Heart left ventricle (tissue), 16 donors: ENCODE measurements around the gene TYK2. TPM values are rescaled to one million over a fixed set of nuclear protein-coding genes. Genes with fewer than 3 reads are reported as not detected.
"Not testable (repeated sequence)": the region's sequence is repeated elsewhere in the genome, so short reads cannot be mapped to it uniquely, and the experiment has no call there.

Experiments
- ATAC-seq, 4 donors: fragments of 200-7000 bp; cut with Tn5 transposase; one replicate each; pipeline ENCODE4 v1.9.1; 2020 to 2022; ENCODE audit warnings: moderate library complexity in 4 of 4, mild to moderate bottlenecking in 3 of 4, moderate number of reproducible peaks in 1 of 4
- DNase-seq, 5 donors: peaks; one replicate each; pipeline ENCODE4 v3.0.0-alpha.2; 2020
- H3K27ac ChIP-seq, 12 donors: fragments of 200-600 bp; sonication (generic) in 4 of 12; one replicate each; pipeline versions ENCODE4 v1.5.0 to v1.8.0; 2016 to 2022; ENCODE audit warnings: mild to moderate bottlenecking in 2 of 12
- H3K27me3 ChIP-seq, 9 donors: fragments of 200-600 bp; sonication (generic) in 2 of 9; one replicate each; pipeline versions ENCODE4 v1.5.1 to v1.8.0; 2016 to 2022; ENCODE audit warnings: mild to moderate bottlenecking in 3 of 9
- H3K36me3 ChIP-seq, 9 donors: fragments of 200-600 bp; sonication (generic) in 2 of 9; one replicate each; pipeline versions ENCODE4 v1.5.0 to v1.8.0; 2018 to 2022; ENCODE audit warnings: mild to moderate bottlenecking in 2 of 9
- H3K4me1 ChIP-seq, 12 donors: fragments of 200-600 bp; sonication (generic) in 4 of 12; one replicate each; pipeline versions ENCODE4 v1.5.0 to v1.8.0; 2016 to 2022; ENCODE audit warnings: mild to moderate bottlenecking in 3 of 12
- H3K4me3 ChIP-seq, 12 donors: fragments of 200-600 bp; sonication (generic) in 4 of 12; one replicate each; pipeline versions ENCODE4 v1.5.0 to v1.8.0; 2017 to 2022; ENCODE audit warnings: mild to moderate bottlenecking in 9 of 12, moderate library complexity in 4 of 12
- H3K9me3 ChIP-seq, 12 donors: fragments of 200-600 bp; sonication (generic) in 4 of 12; one replicate each; pipeline versions ENCODE4 v1.5.0 to v1.8.0; 2016 to 2022; ENCODE audit warnings: mild to moderate bottlenecking in 1 of 12
- POLR2A ChIP-seq, 2 donors: fragments of 450-650 bp; IDR thresholded peaks; one replicate each; pipeline ENCODE4 v1.6.1; 2017; ENCODE audit warnings: antibody characterized with exemption in 2 of 2, mild to moderate bottlenecking in 2 of 2, moderate library complexity in 2 of 2
- WGBS, 4 donors: extraction: QIAGEN DNeasy Blood & Tissue Kit in 2 of 4; methylation state at CpG; one replicate each; pipeline versions ENCODE4 v1.1.5 to v1.1.7; 2013 to 2018; 5-methylcytosine and 5-hydroxymethylcytosine counted together
- intact Hi-C, 10 donors: fragments of 100-400 bp; cut with DNase I; formaldehyde crosslinking; loops; one replicate each; pipeline versions ENCODE4 v1.11.1 to v1.14.2; 2022
- polyA plus RNA-seq, 2 donors: library from polyadenylated mRNA; stranded (reverse); fragments of 200-250 nt; gene quantifications; one replicate each; pipeline ENCODE4 v1.2.3, GENCODE V29; 2013
- total RNA-seq, 9 donors: library from RNA; depleted of rRNA in 2 of 9; stranded (reverse); fragments of >200 nt in 2 of 9; fragmentation: NEBNext Ultra II Directional in 3 of 9; extraction: Animal tissue kit (Norgen Biotek cat#: 25700) in 3 of 9; gene quantifications; one replicate each; pipeline versions ENCODE4 v1.1.0 to v1.2.4, GENCODE V29; 2016 to 2023
- TF ChIP-seq, protein P1 (sequence below), 12 donors: fragments of 200-600 bp; sonication (generic) in 4 of 12; IDR thresholded peaks; one replicate each; pipeline versions ENCODE4 v1.5.0 to v1.8.0; 2018 to 2022; ENCODE audit warnings: antibody characterized with exemption in 12 of 12, mild to moderate bottlenecking in 5 of 12
- donor health status: ischemic (EF 13 %, LVEDD 7.1; RV severe dilation, severe dysfunction).
- donor health status: healthy with polysubstance abuse.
- donor health status: DM: no; HTN: yes; CAD: no.
- donor health status: DM: no; HTN: no; CAD: no.
- donor health status: ischemic (EF 25% LVEDD 6.9; RV normal size, moderate dysfunction).
- donor health status: ischemic (EF 25% LVEDD 5.7; RV mildly dilated, moderate dysfunction).
- donor health status: healthy.
- donor health status: DM: yes; HTN: yes; CAD: no.
- donor health status: ischemic (EF 35%, LVEDD 5.7; RV mildly dilated, moderate dysfunction).
- donor health status: nonischemic (EF 11% LVEDD 7.7; RV severe dilation, severe dysfunction).
- donor health status: DM: yes; HTN: yes; CAD: no.
- donor health status: PGD.
- donor health status: ischemic (EF 29% LVEDD 5.4; RV normal size, mild dysfunction).
- donor health status: nonischemic (EF 23%, LVEDD 6.1; RV moderate dilation, normal function).

The TYK2 gene
- total and polyA plus RNA-seq, 11 donors = 37.7 to 100 (median 59.4) TPM

DNA sequence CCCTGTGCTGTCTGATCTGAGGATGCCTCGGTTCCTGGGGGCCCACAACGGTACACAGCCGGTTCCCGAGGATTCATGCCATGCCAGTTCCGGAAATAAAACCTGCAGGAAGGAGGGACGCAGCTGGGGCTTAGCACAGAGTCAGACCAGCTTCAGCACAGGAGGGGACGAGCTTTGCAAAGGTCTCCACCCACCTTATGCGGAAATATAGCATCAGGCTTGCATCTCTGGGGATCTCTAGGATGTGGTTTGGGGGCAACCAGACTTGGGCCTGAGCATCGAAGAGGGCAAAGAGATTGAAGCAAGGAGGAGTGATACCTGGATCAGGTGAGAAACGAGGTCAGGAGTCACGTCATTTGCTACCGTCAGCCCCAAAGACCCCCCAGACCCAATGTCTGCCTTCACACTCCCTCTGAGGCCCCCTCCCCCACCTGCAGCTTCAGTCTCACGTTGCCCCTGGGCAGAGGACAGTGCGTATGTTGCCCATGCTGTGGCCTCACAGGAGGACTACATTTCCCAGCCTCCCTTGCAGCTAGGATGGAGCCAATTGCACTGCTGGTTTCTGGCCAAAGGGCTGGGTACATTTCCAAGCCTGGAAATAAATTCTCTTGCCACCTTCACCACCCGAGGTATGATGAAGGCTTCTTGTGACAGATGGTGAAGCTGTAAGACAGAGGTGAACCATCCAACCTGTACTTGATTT is 12.1 kb downstream of the TYK2 start:
- DNase-seq = no peak

DNA sequence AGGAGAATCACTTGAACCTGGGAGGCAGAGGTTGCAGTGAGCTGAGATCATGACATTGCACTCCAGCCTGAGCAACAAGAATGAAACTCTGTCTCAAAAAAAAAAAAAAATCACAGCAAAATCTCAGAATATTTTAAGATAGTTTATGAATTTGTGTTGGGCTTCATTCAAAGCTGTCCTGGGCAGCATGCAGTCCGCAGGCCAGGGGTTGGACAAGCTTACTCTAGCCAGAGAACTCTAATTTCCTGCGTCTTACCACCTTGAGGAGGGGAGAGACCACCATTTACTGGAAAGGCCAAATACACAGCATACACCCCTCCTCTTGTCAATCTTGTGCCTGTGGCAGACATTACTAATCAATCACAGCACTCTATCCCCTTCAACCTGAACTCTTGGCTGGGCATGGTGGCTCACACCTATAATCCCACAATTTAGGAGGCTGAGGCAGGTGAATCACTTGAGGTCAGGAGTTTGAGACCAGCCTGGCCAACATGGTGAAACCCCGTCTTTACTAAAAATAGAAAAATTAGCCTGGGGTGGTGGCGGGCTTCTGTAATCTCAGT is 13.3 kb downstream of the TYK2 start:
- H3K9me3 ChIP-seq, ATAC-seq, H3K27me3 ChIP-seq, H3K4me1 ChIP-seq, H3K4me3 ChIP-seq, DNase-seq, H3K27ac ChIP-seq, intact Hi-C loops: not testable (repeated sequence)
- H3K36me3 ChIP-seq = peaks cover 3 to 98% (median 89%) of the 10 kb centered on the region in 9 donors
- WGBS, 4 donors = 98 to 100% (median 98%) methylated on average over 4 of the region's 4 CpGs

More for the DNA sequence above, 12.1 kb downstream of the TYK2 start:
- H3K36me3 ChIP-seq = peaks cover 3 to 95% (median 88%) of the 10 kb centered on the region in 9 donors
- no peak for ATAC-seq
- TF ChIP-seq, protein P1, sequence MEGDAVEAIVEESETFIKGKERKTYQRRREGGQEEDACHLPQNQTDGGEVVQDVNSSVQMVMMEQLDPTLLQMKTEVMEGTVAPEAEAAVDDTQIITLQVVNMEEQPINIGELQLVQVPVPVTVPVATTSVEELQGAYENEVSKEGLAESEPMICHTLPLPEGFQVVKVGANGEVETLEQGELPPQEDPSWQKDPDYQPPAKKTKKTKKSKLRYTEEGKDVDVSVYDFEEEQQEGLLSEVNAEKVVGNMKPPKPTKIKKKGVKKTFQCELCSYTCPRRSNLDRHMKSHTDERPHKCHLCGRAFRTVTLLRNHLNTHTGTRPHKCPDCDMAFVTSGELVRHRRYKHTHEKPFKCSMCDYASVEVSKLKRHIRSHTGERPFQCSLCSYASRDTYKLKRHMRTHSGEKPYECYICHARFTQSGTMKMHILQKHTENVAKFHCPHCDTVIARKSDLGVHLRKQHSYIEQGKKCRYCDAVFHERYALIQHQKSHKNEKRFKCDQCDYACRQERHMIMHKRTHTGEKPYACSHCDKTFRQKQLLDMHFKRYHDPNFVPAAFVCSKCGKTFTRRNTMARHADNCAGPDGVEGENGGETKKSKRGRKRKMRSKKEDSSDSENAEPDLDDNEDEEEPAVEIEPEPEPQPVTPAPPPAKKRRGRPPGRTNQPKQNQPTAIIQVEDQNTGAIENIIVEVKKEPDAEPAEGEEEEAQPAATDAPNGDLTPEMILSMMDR (IDR thresholded peaks at IDR 0.05) = no peak
- no peak for TF ChIP-seq POLR2A (IDR thresholded peaks at IDR 0.05)
- H3K27ac ChIP-seq = no peak overlapping the region
- H3K9me3 ChIP-seq = no peaks in the 10 kb centered on the region
- WGBS, 4 donors = 92 to 95% (median 93%) methylated on average over 15 of the region's 15 CpGs
- H3K27me3 ChIP-seq = no peaks in the 10 kb centered on the region
- no peak overlapping the region for H3K4me3 ChIP-seq
- H3K4me1 ChIP-seq = peaks cover 0 to 9% (median 0%) of the 10 kb centered on the region in 12 donors
- intact Hi-C loops = no loop called here

DNA sequence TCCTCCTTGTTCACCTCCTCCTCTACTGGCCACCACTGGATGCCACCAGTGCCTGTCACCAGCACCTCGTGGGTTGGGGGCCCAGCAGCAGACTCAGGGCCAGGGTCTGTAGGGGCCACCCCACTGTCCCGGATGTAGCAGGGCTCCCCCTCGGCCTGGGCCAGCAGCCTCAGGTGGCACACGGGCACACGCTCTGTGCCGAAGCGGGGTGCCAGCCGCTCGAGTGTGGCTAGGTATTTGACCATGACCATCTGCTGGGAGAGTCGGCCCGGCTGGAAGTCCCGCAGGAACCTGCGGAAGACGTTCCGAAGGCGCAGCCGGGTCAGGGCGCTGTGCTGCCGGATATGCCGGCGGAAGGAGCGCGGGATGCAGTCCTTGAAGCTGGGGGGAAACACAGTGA is 14.9 kb downstream of the TYK2 start:
- DNase-seq (no peak), ATAC-seq (peak in 1 of 4 donors; percentile 14)
- no peak for TF ChIP-seq POLR2A (IDR thresholded peaks at IDR 0.05)
- TF ChIP-seq, protein P1 (IDR thresholded peaks at IDR 0.05) = no peak
- no peak overlapping the region for H3K4me3 ChIP-seq
- H3K27me3 ChIP-seq = no peaks in the 10 kb centered on the region
- no peaks in the 10 kb centered on the region for H3K4me1 ChIP-seq
- 95 to 97% (median 95%) methylated on average over 23 of the region's 23 CpGs for WGBS, 4 donors
- no peaks in the 10 kb centered on the region for H3K9me3 ChIP-seq
- intact Hi-C loops = no loop called here
- H3K36me3 ChIP-seq = peaks cover 3 to 100% (median 89%) of the 10 kb centered on the region in 9 donors
- H3K27ac ChIP-seq = no peak overlapping the region

DNA sequence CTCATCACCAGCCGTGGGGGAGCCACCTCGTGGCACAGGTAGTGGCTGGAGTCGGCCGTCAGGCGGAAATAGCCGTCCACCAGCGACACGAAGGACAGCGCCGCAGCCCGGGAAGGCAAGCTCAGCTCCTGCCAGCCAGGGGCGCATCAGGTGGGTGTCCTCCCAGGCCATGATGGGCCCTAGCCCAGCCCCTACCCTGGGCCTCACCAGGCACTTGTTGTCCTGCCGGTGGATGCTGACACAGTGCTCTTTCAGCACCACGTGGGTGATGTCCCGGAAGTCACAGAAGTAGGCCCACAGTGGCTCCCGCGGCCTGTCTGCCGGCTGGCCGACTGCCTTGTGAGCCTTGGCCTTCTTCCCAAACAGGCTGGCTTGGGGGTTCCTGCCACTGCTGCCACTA is 15.7 kb downstream of the TYK2 start:
- WGBS, 4 donors = 72 to 95% (median 73%) methylated on average over 11 to 19 of the region's 19 CpGs

More for the DNA sequence above, 15.7 kb downstream of the TYK2 start:
- Histone ChIP-seq H3K36me3 (peaks cover 3 to 98% (median 93%) of the 10 kb centered on the region in 9 donors), H3K9me3 (no peaks in the 10 kb centered on the region), H3K27ac (no peak overlapping the region), H3K27me3 (no peaks in the 10 kb centered on the region), H3K4me1 (no peaks in the 10 kb centered on the region), H3K4me3 (no peak overlapping the region)
- no peak for TF ChIP-seq POLR2A (IDR thresholded peaks at IDR 0.05)
- TF ChIP-seq, protein P1 (IDR thresholded peaks at IDR 0.05) = no peak
- peak in 3 of 4 donors; percentile 19 to 54 (median 44) for ATAC-seq
- intact Hi-C loops = loop anchor here in 1 of 10 donors (5.0 kb wide), 1 partner anchor 47 kb away; the partner anchor contains the start of gene FDX2
- DNase-seq = no peak
